ENCODE results near the gene CA11.
A peak's percentile ranks its signal among the peaks of the same experiment; 100 is the strongest.
"Not testable (repeated sequence)": the region's sequence is repeated elsewhere in the genome, so short reads cannot be mapped to it uniquely, and the experiment has no call there.

CA11 gene

GRCh38 chr19:48646001-48646721 is at the start of gene CA11:
TSS of gene CA11 (minus strand) at chr19:48646187. CDS start at chr19:48645632, 555 bp downstream.
- peak within 1 kb of the TSS; percentile 53 to 64 for H3K4me3 ChIP-seq (ENCODE audit: low read length in 2 of 2)
- peaks cover 8 to 15% of the 10 kb centered on the region in 2 donors for H3K4me1 ChIP-seq (ENCODE audit: control insufficient read depth in 2 of 2, insufficient read depth in 2 of 2, low read length in 2 of 2)
- H3K27me3 ChIP-seq (ENCODE audit: control insufficient read depth in 2 of 2, insufficient read depth in 2 of 2, low read length in 2 of 2), result peaks cover 0 to 11% of the 10 kb centered on the region in 2 donors
- H3K27ac ChIP-seq (ENCODE audit: low read depth in 2 of 2, low read length in 2 of 2), result peak within 1 kb of the TSS; percentile 52 to 75
- H3K9me3 ChIP-seq (ENCODE audit: control insufficient read depth in 2 of 2, low read length in 2 of 2), result no peaks in the 10 kb centered on the region
- H3K9ac ChIP-seq (ENCODE audit: low read depth in 1 of 2, low read length in 2 of 2), result peak within 1 kb of the TSS; percentile 43 to 59
- no peaks in the 10 kb centered on the region for H3K36me3 ChIP-seq (ENCODE audit: control insufficient read depth in 2 of 2, insufficient read depth in 2 of 2, low read length in 2 of 2)

- H3K9me3 ChIP-seq (ENCODE audit: control insufficient read depth in 2 of 2, low read length in 2 of 2); H3K36me3 ChIP-seq (ENCODE audit: control insufficient read depth in 2 of 2, insufficient read depth in 2 of 2, low read length in 2 of 2); H3K4me3 ChIP-seq (ENCODE audit: low read length in 2 of 2); H3K27ac ChIP-seq (ENCODE audit: low read depth in 2 of 2, low read length in 2 of 2); H3K27me3 ChIP-seq (ENCODE audit: control insufficient read depth in 2 of 2, insufficient read depth in 2 of 2, low read length in 2 of 2); H3K9ac ChIP-seq (ENCODE audit: low read depth in 1 of 2, low read length in 2 of 2): not testable (repeated sequence)
- peaks cover 5 to 17% of the 10 kb centered on the region in 2 donors for H3K4me1 ChIP-seq (ENCODE audit: control insufficient read depth in 2 of 2, insufficient read depth in 2 of 2, low read length in 2 of 2)
These were observed 47.6 kb upstream of the CA11 start for GRCh38 chr19:48693629-48694028.

DNA sequence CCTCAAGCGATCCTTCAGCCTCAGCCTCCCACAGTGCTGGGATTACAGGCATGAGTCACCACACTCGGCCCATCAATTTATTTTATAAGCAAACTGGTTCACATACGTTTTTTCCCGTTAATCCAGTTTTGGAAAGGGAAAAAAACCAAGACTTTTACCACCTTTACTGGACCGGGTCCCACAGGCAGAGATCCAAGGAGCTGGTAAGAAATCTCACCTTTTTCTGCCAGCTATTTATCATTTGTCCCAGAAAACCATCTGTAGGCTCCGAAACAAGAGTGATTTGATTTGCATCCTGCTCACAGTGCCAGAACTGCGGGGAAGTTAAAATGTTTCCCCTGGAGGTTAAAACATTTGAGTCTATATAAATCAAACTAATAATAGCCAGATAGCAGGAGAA is 43.5 kb upstream of the CA11 start:
- H3K9ac ChIP-seq (ENCODE audit: low read depth in 1 of 2, low read length in 2 of 2), result no peak overlapping the region
- no peak overlapping the region for H3K27ac ChIP-seq (ENCODE audit: low read depth in 2 of 2, low read length in 2 of 2)
- peaks cover 2 to 3% of the 10 kb centered on the region in 2 donors for H3K4me1 ChIP-seq (ENCODE audit: control insufficient read depth in 2 of 2, insufficient read depth in 2 of 2, low read length in 2 of 2)
- no peaks in the 10 kb centered on the region for H3K36me3 ChIP-seq (ENCODE audit: control insufficient read depth in 2 of 2, insufficient read depth in 2 of 2, low read length in 2 of 2)
- no peaks in the 10 kb centered on the region for H3K9me3 ChIP-seq (ENCODE audit: control insufficient read depth in 2 of 2, low read length in 2 of 2)
- H3K27me3 ChIP-seq (ENCODE audit: control insufficient read depth in 2 of 2, insufficient read depth in 2 of 2, low read length in 2 of 2), result no peaks in the 10 kb centered on the region
- no peak overlapping the region for H3K4me3 ChIP-seq (ENCODE audit: low read length in 2 of 2)

DNA sequence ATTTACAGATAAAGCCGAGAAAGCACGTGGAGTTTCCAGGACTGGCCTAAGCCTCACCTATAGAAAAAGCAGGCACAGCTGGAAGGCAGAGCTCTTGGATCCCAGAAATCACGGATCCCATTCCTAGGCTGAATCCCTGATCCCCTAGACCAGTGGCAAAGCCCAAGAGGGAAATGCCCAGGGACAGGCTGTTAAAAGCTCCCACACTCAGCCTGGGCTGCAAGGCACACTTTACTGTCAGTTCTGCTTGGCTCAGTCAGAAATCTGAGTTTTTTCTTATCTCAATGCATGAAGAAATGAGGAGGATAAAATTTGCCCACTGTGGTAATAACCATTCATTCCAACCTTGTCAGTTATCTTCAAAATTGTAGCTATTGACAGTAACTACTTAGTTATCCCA is 41.8 kb upstream of the CA11 start:
- H3K4me3 ChIP-seq (ENCODE audit: low read length in 2 of 2), result no peak overlapping the region
- H3K27ac ChIP-seq (ENCODE audit: low read depth in 2 of 2, low read length in 2 of 2), result no peak overlapping the region
- H3K9ac ChIP-seq (ENCODE audit: low read depth in 1 of 2, low read length in 2 of 2), result no peak overlapping the region
- no peaks in the 10 kb centered on the region for H3K36me3 ChIP-seq (ENCODE audit: control insufficient read depth in 2 of 2, insufficient read depth in 2 of 2, low read length in 2 of 2)
- H3K9me3 ChIP-seq (ENCODE audit: control insufficient read depth in 2 of 2, low read length in 2 of 2), result no peaks in the 10 kb centered on the region
- peaks cover 3 to 7% of the 10 kb centered on the region in 2 donors for H3K4me1 ChIP-seq (ENCODE audit: control insufficient read depth in 2 of 2, insufficient read depth in 2 of 2, low read length in 2 of 2)
- no peaks in the 10 kb centered on the region for H3K27me3 ChIP-seq (ENCODE audit: control insufficient read depth in 2 of 2, insufficient read depth in 2 of 2, low read length in 2 of 2)

- H3K27me3 ChIP-seq (ENCODE audit: control insufficient read depth in 2 of 2, insufficient read depth in 2 of 2, low read length in 2 of 2); H3K4me1 ChIP-seq (ENCODE audit: control insufficient read depth in 2 of 2, insufficient read depth in 2 of 2, low read length in 2 of 2); H3K27ac ChIP-seq (ENCODE audit: low read depth in 2 of 2, low read length in 2 of 2); H3K9ac ChIP-seq (ENCODE audit: low read depth in 1 of 2, low read length in 2 of 2); H3K9me3 ChIP-seq (ENCODE audit: control insufficient read depth in 2 of 2, low read length in 2 of 2); H3K4me3 ChIP-seq (ENCODE audit: low read length in 2 of 2); H3K36me3 ChIP-seq (ENCODE audit: control insufficient read depth in 2 of 2, insufficient read depth in 2 of 2, low read length in 2 of 2): not testable (repeated sequence)
These were observed 40.6 kb upstream of the CA11 start for GRCh38 chr19:48686637-48687036.

GRCh38 chr19:48686088-48686487 is 40.1 kb upstream of the CA11 start:
- no peak overlapping the region for H3K4me3 ChIP-seq (ENCODE audit: low read length in 2 of 2)
- H3K36me3 ChIP-seq (ENCODE audit: control insufficient read depth in 2 of 2, insufficient read depth in 2 of 2, low read length in 2 of 2), result no peaks in the 10 kb centered on the region
- H3K9ac ChIP-seq (ENCODE audit: low read depth in 1 of 2, low read length in 2 of 2), result no peak overlapping the region
- H3K27me3 ChIP-seq (ENCODE audit: control insufficient read depth in 2 of 2, insufficient read depth in 2 of 2, low read length in 2 of 2), result no peaks in the 10 kb centered on the region
- no peaks in the 10 kb centered on the region for H3K9me3 ChIP-seq (ENCODE audit: control insufficient read depth in 2 of 2, low read length in 2 of 2)
- H3K4me1 ChIP-seq (ENCODE audit: control insufficient read depth in 2 of 2, insufficient read depth in 2 of 2, low read length in 2 of 2), result peaks cover 3 to 7% of the 10 kb centered on the region in 2 donors
- H3K27ac ChIP-seq (ENCODE audit: low read depth in 2 of 2, low read length in 2 of 2), result no peak overlapping the region

DNA sequence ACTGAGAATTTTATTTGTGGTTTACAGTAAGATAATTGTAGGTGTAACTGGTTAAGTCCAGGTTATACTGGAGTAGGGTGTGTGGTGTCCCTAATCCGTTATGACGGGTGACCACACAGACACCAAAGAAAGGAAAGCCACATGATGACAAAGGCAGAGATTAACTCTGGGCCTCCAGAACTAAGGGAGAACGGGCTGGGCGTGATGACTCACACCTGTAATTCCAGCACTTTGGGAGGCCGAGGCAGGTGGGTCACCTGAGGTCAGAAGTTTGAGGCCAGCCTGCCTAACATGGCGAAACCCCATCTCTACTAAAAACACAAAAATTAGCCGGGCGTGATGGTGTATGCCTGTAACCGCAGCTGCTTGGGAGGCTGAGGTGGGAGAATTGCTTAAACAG is 39.6 kb upstream of the CA11 start:
- peaks cover 3 to 7% of the 10 kb centered on the region in 2 donors for H3K4me1 ChIP-seq (ENCODE audit: control insufficient read depth in 2 of 2, insufficient read depth in 2 of 2, low read length in 2 of 2)
- no peaks in the 10 kb centered on the region for H3K36me3 ChIP-seq (ENCODE audit: control insufficient read depth in 2 of 2, insufficient read depth in 2 of 2, low read length in 2 of 2)
- H3K27ac ChIP-seq (ENCODE audit: low read depth in 2 of 2, low read length in 2 of 2), result no peak overlapping the region
- H3K9ac ChIP-seq (ENCODE audit: low read depth in 1 of 2, low read length in 2 of 2), result no peak overlapping the region
- no peaks in the 10 kb centered on the region for H3K27me3 ChIP-seq (ENCODE audit: control insufficient read depth in 2 of 2, insufficient read depth in 2 of 2, low read length in 2 of 2)
- H3K4me3 ChIP-seq (ENCODE audit: low read length in 2 of 2), result no peak overlapping the region
- no peaks in the 10 kb centered on the region for H3K9me3 ChIP-seq (ENCODE audit: control insufficient read depth in 2 of 2, low read length in 2 of 2)

- Histone ChIP-seq H3K27ac (ENCODE audit: low read depth in 2 of 2, low read length in 2 of 2) (no peak overlapping the region), H3K4me3 (ENCODE audit: low read length in 2 of 2) (peak overlapping the region in 1 of 2 donors; percentile 2), H3K9me3 (ENCODE audit: control insufficient read depth in 2 of 2, low read length in 2 of 2) (no peaks in the 10 kb centered on the region), H3K4me1 (ENCODE audit: control insufficient read depth in 2 of 2, insufficient read depth in 2 of 2, low read length in 2 of 2) (peaks cover 4 to 10% of the 10 kb centered on the region in 2 donors), H3K27me3 (ENCODE audit: control insufficient read depth in 2 of 2, insufficient read depth in 2 of 2, low read length in 2 of 2) (no peaks in the 10 kb centered on the region), H3K9ac (ENCODE audit: low read depth in 1 of 2, low read length in 2 of 2) (no peak overlapping the region), H3K36me3 (ENCODE audit: control insufficient read depth in 2 of 2, insufficient read depth in 2 of 2, low read length in 2 of 2) (no peaks in the 10 kb centered on the region)
These were observed 37.4 kb upstream of the CA11 start for GRCh38 chr19:48683349-48683748.

DNA sequence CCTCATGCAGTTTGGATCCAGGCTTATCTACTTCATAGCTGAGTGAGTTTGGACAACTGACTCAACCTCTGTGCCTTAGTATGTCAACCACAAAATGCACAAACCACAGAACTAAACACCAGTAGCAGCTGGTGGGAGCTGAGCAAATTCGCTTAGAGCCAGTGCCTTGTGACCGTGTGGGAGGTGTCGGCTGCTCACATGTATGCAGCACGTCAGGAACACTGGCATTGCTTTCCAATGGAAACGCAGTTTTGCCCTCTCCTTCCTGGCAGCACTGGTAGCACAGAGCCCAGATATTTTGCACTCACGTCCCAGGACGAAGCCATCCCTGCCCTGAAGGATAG is 35.1 kb upstream of the CA11 start:
- peaks cover 12 to 27% of the 10 kb centered on the region in 2 donors for H3K4me1 ChIP-seq (ENCODE audit: control insufficient read depth in 2 of 2, insufficient read depth in 2 of 2, low read length in 2 of 2)
- H3K4me3 ChIP-seq (ENCODE audit: low read length in 2 of 2), result no peak overlapping the region
- H3K9ac ChIP-seq (ENCODE audit: low read depth in 1 of 2, low read length in 2 of 2), result no peak overlapping the region

GRCh38 chr19:48680436-48681126 is 34.6 kb upstream of the CA11 start:
- Histone ChIP-seq H3K9me3 (ENCODE audit: control insufficient read depth in 2 of 2, low read length in 2 of 2) (no peaks in the 10 kb centered on the region), H3K4me3 (ENCODE audit: low read length in 2 of 2) (no peak overlapping the region), H3K9ac (ENCODE audit: low read depth in 1 of 2, low read length in 2 of 2) (no peak overlapping the region), H3K36me3 (ENCODE audit: control insufficient read depth in 2 of 2, insufficient read depth in 2 of 2, low read length in 2 of 2) (no peaks in the 10 kb centered on the region), H3K27ac (ENCODE audit: low read depth in 2 of 2, low read length in 2 of 2) (peak overlapping the region in 1 of 2 donors; percentile 24), H3K4me1 (ENCODE audit: control insufficient read depth in 2 of 2, insufficient read depth in 2 of 2, low read length in 2 of 2) (peaks cover 12 to 29% of the 10 kb centered on the region in 2 donors), H3K27me3 (ENCODE audit: control insufficient read depth in 2 of 2, insufficient read depth in 2 of 2, low read length in 2 of 2) (no peaks in the 10 kb centered on the region)

More for the DNA sequence above, 35.1 kb upstream of the CA11 start:
- H3K9me3 ChIP-seq (ENCODE audit: control insufficient read depth in 2 of 2, low read length in 2 of 2), result no peaks in the 10 kb centered on the region
- H3K27me3 ChIP-seq (ENCODE audit: control insufficient read depth in 2 of 2, insufficient read depth in 2 of 2, low read length in 2 of 2), result no peaks in the 10 kb centered on the region
- H3K36me3 ChIP-seq (ENCODE audit: control insufficient read depth in 2 of 2, insufficient read depth in 2 of 2, low read length in 2 of 2), result no peaks in the 10 kb centered on the region
- H3K27ac ChIP-seq (ENCODE audit: low read depth in 2 of 2, low read length in 2 of 2), result peak overlapping the region; percentile 1 to 24
